Mononuclear cell (primary cell): ENCODE data around the gene ABCA7. TPM values are rescaled to one million over a fixed set of nuclear protein-coding genes. Genes with fewer than 3 reads are reported as not detected.
A peak's percentile ranks its signal among the peaks of the same experiment; 100 is the strongest.

Source experiments
- H3K27me3 ChIP-seq: 2 replicates; pipeline ENCODE4 v1.6.0; 2011; ENCODE audit warnings: low read length, control low read depth; ENCODE audit not compliant: insufficient read depth
- H3K4me1 ChIP-seq: 2 replicates; pipeline ENCODE4 v1.5.1; 2011; ENCODE audit warnings: mild to moderate bottlenecking, low read length, control low read depth; ENCODE audit not compliant: insufficient read depth
- H3K4me3 ChIP-seq: 2 replicates; pipeline ENCODE4 v1.5.1; 2011; ENCODE audit warnings: mild to moderate bottlenecking, low read length, moderate library complexity
- H3K9me3 ChIP-seq: 2 replicates; pipeline ENCODE4 v1.5.1; 2011; ENCODE audit warnings: low read depth, mild to moderate bottlenecking, control low read depth, low read length
- total RNA-seq: library from RNA; depleted of rRNA; stranded (reverse); fragments of >200 nt; gene quantifications from one replicate; pipeline ENCODE4 v1.2.3, GENCODE V29; 2012

The ABCA7 gene, protein sequence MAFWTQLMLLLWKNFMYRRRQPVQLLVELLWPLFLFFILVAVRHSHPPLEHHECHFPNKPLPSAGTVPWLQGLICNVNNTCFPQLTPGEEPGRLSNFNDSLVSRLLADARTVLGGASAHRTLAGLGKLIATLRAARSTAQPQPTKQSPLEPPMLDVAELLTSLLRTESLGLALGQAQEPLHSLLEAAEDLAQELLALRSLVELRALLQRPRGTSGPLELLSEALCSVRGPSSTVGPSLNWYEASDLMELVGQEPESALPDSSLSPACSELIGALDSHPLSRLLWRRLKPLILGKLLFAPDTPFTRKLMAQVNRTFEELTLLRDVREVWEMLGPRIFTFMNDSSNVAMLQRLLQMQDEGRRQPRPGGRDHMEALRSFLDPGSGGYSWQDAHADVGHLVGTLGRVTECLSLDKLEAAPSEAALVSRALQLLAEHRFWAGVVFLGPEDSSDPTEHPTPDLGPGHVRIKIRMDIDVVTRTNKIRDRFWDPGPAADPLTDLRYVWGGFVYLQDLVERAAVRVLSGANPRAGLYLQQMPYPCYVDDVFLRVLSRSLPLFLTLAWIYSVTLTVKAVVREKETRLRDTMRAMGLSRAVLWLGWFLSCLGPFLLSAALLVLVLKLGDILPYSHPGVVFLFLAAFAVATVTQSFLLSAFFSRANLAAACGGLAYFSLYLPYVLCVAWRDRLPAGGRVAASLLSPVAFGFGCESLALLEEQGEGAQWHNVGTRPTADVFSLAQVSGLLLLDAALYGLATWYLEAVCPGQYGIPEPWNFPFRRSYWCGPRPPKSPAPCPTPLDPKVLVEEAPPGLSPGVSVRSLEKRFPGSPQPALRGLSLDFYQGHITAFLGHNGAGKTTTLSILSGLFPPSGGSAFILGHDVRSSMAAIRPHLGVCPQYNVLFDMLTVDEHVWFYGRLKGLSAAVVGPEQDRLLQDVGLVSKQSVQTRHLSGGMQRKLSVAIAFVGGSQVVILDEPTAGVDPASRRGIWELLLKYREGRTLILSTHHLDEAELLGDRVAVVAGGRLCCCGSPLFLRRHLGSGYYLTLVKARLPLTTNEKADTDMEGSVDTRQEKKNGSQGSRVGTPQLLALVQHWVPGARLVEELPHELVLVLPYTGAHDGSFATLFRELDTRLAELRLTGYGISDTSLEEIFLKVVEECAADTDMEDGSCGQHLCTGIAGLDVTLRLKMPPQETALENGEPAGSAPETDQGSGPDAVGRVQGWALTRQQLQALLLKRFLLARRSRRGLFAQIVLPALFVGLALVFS (N-terminal part only)
- total RNA-seq = 28.2 TPM

DNA sequence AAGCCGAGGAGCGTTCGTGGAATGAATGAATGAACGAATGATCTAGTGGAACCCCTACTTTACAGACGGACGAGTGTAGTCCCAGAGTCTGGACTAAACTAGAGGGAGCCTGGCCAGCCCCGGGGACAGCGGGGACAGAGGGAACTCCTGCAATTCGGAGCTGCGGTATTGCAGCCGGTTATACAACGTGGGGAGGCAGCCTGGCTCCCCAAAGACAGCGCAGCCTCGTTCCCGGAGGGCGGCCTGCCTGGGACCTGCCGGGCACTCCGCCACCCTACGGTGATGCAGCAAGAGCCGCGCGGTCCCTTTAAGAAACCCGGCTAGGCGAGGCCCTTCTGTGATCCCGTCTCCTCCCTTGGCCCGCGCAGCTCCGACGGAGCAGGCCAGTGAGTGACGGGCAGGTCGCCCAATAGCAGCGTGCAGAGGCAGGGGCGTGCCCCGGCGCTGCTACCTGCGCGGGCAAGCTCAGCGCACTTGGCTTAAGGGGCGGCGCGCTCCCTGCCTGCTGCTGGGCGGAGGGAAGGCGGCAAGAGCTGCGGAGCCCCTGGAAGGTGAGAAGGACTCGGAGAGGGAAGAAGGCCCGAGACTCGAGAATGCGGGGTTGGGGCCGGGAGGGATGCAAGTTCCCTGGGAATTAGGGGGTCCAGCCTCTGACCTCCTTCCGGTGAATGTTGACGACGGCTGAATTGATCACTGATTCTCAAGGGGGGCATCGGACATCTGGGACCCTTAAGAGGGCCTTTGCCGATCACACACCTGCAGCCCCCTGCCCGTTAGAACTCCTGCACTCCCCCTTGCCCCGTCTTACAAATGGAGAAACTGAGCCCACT lies at the start of gene ABCA7:
TSS of gene ABCA7 (plus strand) at position 462 of the 830 bp plus-strand sequence. CDS start 1,255 bp downstream, outside the sequence.
- Histone ChIP-seq H3K4me1 (peaks cover 63% of the 10 kb centered on the region), H3K27me3 (no peaks in the 10 kb centered on the region), H3K9me3 (no peaks in the 10 kb centered on the region), H3K4me3 (peak within 1 kb of the TSS; percentile 89)

DNA sequence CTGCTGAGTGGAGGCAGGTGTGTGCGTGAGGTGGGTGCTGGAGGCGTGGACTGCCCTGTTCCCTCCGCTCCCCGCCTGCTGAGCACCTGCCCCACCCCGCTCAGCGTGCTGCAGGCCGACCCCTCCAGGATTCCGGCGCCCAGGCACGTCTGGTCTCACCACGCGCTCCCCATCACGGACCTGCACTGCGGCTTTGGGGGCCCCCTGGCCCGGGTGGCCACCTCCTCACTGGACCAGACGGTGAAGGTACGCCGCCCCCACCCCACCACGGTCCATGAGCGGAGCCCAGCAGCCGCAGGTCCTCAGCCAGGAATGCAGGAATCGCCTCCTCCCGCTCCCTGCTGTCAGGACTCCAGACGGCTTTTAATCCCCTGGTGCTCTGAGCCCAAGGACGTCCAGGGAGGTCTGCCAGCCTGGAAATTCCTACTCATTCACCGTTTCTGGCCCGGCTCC lies 49.8 kb upstream of the ABCA7 start:
- H3K4me3 ChIP-seq = no peak overlapping the region
- H3K27me3 ChIP-seq = no peaks in the 10 kb centered on the region
- no peaks in the 10 kb centered on the region for H3K9me3 ChIP-seq
- peaks cover 3% of the 10 kb centered on the region for H3K4me1 ChIP-seq

DNA sequence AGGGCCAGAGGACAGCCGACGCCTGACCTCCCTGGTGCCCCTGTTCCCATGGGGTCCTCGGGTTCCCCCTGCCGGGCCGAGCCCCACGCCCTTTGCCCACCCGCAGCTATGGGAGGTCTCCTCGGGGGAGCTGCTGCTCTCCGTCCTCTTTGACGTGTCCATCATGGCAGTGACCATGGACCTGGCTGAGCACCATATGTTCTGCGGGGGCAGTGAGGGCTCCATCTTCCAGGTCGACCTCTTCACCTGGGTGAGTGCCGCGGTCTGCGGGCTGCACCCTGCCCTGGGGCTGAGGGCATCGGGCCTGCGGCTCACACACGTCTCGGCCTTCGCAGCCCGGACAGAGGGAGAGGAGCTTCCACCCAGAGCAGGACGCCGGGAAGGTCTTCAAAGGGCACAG lies 49.2 kb upstream of the ABCA7 start:
- H3K4me1 ChIP-seq = no peaks in the 10 kb centered on the region
- no peaks in the 10 kb centered on the region for H3K9me3 ChIP-seq
- H3K27me3 ChIP-seq = peaks cover 4% of the 10 kb centered on the region
- no peak overlapping the region for H3K4me3 ChIP-seq

DNA sequence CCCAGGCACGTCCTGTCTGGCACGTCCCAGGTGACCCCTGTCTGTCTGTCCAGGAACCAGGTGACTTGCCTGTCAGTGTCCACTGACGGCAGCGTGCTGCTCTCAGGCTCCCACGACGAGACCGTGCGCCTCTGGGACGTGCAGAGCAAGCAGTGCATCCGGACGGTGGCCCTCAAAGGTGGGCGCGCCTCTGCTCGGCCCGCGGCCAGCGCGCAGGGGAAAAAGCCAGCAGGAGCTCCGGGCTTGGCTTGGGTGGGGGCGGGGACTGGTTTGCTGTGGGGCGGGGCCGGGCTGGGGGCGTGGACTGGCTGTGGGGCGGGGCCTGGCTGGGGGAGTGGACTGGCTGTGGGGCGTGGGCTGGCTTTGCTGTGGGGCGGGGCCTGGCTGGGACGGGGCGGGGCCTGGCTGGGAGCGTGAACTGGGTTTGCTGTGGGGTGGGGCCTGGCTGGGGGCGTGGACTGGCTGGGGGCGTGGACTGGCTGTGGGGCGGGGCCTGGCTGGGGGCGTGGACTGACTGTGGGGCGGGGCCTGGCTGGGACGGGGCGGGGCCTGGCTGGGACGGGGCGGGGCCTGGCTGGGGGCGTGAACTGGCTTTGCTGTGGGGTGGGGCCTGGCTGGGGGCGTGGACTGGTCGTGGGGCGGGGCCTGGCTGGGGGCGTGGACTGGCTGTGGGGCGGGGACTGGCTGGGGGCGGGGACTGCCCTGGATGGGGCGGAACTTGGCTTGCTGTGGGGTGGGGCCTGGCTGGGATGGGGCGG lies 48.6 kb upstream of the ABCA7 start:
- Histone ChIP-seq H3K4me1 (peaks cover 6% of the 10 kb centered on the region), H3K4me3 (no peak overlapping the region), H3K27me3 (peaks cover 10% of the 10 kb centered on the region), H3K9me3 (no peaks in the 10 kb centered on the region)

DNA sequence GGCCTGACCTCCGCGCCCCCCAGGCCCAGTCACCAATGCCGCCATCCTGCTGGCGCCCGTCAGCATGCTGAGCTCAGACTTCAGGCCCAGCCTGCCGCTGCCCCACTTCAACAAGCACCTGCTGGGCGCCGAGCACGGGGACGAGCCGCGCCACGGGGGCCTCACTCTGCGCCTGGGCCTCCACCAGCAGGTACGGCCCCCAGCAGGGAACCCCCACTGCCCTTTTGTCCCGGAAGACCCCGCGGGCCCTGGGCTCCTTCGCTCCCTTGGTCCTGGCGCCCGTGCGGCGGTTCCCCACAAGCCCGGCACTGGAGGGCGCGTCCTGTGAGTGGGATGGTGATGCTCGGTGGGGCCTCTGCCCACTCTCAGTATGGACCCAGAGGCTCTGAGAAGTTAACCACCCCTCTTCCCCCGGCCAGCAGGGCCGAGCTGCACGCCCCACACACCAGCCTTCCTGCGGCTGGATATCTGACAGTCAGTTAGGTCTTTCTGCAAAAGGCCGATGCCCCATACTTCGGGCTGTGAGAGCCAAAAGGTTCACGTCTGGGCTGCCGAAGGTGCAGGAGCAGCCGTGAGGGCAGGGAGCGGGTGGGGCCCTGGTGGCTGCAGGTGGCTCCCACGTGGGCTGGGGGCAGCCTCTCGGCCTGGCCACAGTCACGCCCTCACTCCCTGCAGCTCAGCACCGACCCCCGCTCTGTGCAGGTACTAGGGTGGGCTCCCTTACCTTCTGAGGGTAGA lies 47.8 kb upstream of the ABCA7 start:
- Histone ChIP-seq H3K4me1 (peaks cover 10% of the 10 kb centered on the region), H3K9me3 (no peaks in the 10 kb centered on the region), H3K27me3 (peaks cover 12% of the 10 kb centered on the region), H3K4me3 (no peak overlapping the region)

DNA sequence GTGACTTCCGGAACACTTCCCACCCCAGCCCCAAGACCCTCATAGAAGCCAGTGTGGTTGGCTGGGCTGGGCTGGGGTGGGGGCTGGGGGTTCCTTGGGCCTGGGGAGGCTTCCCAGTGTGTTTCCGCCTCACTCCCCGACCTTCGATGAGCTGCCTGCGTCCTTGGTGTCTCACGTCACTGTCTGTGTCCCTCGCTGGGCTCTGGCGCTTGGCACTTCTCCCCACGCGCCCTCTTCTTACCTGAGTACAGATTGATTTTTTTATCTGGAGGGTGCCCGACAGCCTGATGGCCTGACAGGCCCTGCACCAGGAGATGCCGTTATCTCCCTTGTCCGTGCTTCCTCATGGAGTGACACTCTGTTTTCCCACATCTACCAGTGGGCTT lies 47.2 kb upstream of the ABCA7 start:
- Histone ChIP-seq H3K4me3 (no peak overlapping the region), H3K9me3 (no peaks in the 10 kb centered on the region), H3K4me1 (peaks cover 10% of the 10 kb centered on the region), H3K27me3 (peaks cover 18% of the 10 kb centered on the region)

DNA sequence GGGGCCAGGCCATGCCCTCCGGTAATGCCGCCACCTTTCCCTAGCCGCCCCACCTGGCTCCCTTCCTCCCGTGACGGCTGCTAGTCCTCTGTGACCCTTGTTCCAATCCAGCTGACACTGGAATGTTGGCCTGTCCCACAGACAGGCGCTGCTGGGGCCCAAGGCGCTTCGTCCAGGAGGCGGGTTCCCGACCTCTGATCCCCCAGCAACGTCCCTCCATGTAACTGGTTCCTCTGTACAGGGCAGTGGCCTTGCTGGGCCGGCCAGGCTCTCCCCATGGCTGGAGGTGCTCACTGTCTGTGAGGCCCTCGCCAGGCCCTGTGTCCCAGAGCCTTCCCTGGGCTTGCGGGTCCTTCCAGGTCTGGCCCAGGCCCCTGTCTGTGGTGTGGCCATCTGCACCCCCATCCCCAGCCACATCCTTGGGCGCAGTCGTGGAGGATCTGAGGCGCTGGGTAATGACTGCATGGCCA lies 46.5 kb upstream of the ABCA7 start:
- Histone ChIP-seq H3K4me3 (no peak overlapping the region), H3K4me1 (peaks cover 10% of the 10 kb centered on the region), H3K27me3 (peaks cover 25% of the 10 kb centered on the region), H3K9me3 (no peaks in the 10 kb centered on the region)

DNA sequence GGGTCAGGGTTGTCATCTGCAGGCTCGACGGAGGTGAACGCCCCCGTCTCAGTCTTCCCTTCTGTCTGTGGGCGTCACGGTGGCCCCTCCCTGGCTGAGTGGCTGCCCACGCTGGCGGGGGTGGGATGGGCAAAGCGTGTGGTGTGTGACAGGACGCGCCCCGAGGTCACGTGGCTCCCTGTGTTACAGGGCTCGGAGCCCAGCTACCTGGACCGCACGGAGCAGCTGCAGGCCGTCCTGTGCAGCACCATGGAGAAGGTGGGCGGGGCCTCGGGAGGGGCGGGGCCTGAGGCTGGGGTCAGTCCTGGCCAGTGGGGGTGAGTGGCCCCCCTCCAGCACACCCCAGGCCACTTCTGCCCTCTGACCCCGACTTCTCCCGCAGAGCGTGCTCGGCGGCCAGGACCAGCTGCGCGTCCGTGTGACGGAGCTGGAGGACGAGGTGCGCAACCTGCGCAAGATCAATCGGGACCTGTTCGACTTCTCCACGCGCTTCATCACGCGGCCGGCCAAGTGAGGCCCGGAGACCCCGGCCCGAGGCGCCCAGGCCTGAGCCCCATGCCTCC lies 46.0 kb upstream of the ABCA7 start:
- Histone ChIP-seq H3K4me1 (peaks cover 10% of the 10 kb centered on the region), H3K4me3 (no peak overlapping the region), H3K27me3 (peaks cover 28% of the 10 kb centered on the region), H3K9me3 (no peaks in the 10 kb centered on the region)

DNA sequence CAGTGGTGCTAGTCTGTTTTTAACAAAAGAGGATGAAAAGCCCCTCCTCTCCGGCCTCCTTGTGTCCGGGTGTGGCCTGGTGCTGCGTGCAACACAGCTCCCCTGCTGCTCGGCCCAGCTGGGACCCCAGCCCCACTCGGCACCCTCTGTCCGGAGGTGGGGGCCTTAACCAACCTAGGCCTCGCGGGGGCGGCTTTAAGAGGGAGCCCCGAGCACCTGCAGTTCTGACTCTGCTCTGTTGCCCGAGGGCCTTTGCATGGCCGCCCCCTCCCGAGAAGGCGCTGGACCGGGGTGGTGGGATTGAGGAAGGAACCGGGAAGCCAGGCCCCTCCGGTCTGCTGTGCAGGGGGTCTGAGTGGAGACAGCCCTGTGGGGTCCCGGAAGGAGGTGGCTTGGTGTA lies 45.4 kb upstream of the ABCA7 start:
- H3K4me1 ChIP-seq = peaks cover 10% of the 10 kb centered on the region
- H3K27me3 ChIP-seq = peaks cover 34% of the 10 kb centered on the region
- no peak overlapping the region for H3K4me3 ChIP-seq
- no peaks in the 10 kb centered on the region for H3K9me3 ChIP-seq

DNA sequence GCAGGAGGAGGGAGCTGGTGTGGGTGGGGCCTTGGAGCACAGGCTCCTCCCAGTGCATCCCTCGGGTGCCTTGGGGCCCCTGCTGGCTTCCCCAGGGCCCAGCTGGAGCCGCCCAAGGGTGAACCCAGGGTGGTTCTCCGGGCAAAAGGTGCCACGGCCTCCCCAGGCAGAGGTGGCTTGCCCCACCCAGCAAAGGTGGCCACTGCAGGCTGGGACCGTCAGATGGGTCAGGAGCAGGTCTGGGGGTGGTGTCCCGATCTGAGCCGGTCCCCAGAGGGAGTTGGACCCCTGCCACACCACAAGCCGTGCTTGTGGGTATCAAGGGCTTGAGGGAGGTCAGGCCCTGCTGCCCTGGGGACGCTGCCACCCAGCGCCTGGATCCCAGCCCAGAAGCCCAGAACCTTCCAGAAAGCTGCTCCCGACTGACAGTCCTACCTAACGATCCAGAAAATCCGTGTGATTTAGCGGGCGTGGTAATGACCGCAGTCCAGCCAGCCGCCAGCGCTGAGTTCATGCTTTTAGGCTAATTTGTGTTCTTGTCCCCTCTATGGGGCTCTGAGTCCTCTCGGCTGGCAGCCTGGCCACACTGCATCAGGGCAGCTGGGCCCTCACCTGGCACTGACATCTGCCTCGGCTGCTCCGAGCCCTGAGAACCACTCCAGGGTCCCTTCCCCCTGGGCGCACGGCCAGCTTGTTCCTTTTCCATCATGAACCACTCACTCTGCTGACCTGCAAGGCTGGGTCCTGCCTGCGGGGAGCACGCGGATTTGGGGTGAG lies 44.7 kb upstream of the ABCA7 start:
- Histone ChIP-seq H3K4me3 (no peak overlapping the region), H3K27me3 (peaks cover 36% of the 10 kb centered on the region), H3K4me1 (peaks cover 10% of the 10 kb centered on the region), H3K9me3 (no peaks in the 10 kb centered on the region)

DNA sequence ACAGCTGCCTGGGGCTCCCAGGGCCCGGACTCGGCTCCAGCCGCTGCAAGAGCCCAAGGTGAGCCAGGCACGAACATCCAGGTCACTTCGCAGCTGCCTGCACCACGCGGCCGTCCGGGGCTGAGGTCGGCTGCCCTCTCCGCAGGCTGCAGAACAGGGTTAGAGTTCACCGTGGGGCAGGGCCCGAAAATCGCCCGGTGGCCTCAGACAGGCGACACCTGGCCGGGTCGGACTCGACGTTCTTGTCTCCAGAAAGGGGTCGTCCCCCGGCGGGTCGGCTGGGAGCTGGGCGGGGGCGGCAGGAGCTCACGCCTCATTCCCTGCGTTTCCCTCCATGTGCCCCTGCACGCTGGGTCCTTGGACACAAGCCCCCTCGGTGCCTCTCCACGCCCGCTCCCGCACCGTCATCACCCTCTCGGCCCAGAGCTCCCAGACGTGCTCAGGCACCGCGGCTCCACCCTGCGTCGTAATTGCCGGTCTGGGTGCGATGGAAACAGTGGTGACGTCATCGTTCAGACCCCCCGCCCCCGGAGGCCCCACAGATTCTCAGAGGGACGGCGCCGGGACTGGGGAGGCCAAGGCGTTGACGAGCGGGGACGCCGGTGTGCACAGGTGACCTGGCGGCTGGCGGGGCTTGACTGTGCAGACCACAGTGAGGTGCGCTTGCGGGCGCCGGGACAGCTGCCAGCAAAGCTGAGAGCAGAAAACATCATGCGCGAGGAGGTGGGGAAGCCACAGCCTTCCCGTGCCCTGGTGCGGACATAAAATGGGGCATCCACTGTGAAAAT lies 43.7 kb upstream of the ABCA7 start:
- Histone ChIP-seq H3K4me1 (peaks cover 17% of the 10 kb centered on the region), H3K4me3 (no peak overlapping the region), H3K27me3 (peaks cover 41% of the 10 kb centered on the region), H3K9me3 (no peaks in the 10 kb centered on the region)
